ENCODE measurements around the gene SLMAP. TPM values are rescaled to one million over a fixed set of nuclear protein-coding genes. Genes with fewer than 3 reads are reported as not detected.

The SLMAP gene
- total RNA-seq, 4 donors from 2014 or later = 46.9 to 162 (median 67.9) TPM

GRCh38 chr3:57973715-57974477 is 217.8 kb downstream of the SLMAP start:
- Histone ChIP-seq H3K36me3 (no peaks in the 10 kb centered on the region), H3K27ac (no peak overlapping the region), H3K4me1 (peaks cover 12 to 55% (median 32%) of the 10 kb centered on the region in 3 donors), H3K27me3 (no peaks in the 10 kb centered on the region), H3K4me3 (no peak overlapping the region), H3K9me3 (no peaks in the 10 kb centered on the region)
- 94 to 95% methylated on average over 12 of the region's 13 CpGs for WGBS, 2 donors
- intact Hi-C loops (cut with DNase I) = no loop called here
- DNase-seq = no peak
- TF ChIP-seq, protein P1, sequence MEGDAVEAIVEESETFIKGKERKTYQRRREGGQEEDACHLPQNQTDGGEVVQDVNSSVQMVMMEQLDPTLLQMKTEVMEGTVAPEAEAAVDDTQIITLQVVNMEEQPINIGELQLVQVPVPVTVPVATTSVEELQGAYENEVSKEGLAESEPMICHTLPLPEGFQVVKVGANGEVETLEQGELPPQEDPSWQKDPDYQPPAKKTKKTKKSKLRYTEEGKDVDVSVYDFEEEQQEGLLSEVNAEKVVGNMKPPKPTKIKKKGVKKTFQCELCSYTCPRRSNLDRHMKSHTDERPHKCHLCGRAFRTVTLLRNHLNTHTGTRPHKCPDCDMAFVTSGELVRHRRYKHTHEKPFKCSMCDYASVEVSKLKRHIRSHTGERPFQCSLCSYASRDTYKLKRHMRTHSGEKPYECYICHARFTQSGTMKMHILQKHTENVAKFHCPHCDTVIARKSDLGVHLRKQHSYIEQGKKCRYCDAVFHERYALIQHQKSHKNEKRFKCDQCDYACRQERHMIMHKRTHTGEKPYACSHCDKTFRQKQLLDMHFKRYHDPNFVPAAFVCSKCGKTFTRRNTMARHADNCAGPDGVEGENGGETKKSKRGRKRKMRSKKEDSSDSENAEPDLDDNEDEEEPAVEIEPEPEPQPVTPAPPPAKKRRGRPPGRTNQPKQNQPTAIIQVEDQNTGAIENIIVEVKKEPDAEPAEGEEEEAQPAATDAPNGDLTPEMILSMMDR (IDR thresholded peaks at IDR 0.05) = no peak
- no peak for TF ChIP-seq POLR2A (IDR thresholded peaks at IDR 0.05)

DNA sequence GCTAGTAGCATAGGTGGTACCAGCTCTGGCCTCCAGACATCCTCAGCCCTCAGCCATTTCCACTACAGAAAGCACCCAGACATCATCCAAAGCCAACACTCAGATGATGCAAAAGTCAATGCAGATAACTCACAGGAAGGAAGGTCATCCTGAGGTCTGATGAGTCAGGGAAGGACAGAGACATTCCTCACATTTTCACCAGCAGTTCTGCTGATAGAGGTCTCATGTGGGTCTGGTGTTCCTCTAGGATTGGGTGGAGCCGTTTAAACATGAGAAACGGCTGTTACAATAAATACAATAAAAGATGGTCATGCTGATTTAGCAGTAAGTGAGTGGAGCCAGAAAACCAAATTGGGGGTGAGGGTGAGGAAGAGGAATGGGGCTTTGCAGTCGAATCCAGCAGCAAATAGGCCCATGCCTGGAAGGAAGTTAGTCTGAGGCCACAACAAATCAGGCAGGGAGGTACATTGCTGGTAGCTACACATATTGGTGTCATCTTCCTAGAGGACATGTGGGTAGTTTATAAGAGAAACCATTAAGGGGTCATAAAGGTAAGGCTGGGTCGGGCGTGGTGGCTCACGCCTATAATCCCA is 218.8 kb downstream of the SLMAP start:
- Histone ChIP-seq H3K9me3 (no peaks in the 10 kb centered on the region), H3K4me3 (no peak overlapping the region), H3K27ac (peak overlapping the region in 1 of 4 donors; percentile 7), H3K4me1 (peaks cover 7 to 51% (median 28%) of the 10 kb centered on the region in 3 donors), H3K36me3 (no peaks in the 10 kb centered on the region), H3K27me3 (no peaks in the 10 kb centered on the region)
- DNase-seq = no peak
- intact Hi-C loops (cut with DNase I) = no loop called here
- 49 to 60% methylated on average over 6 of the region's 6 CpGs for WGBS, 2 donors
- TF ChIP-seq, protein P1 (IDR thresholded peaks at IDR 0.05) = no peak
- no peak for TF ChIP-seq POLR2A (IDR thresholded peaks at IDR 0.05)

GRCh38 chr3:57977818-57978235 is 221.7 kb downstream of the SLMAP start:
- no peaks in the 10 kb centered on the region for H3K36me3 ChIP-seq
- no peaks in the 10 kb centered on the region for H3K9me3 ChIP-seq
- WGBS, 2 donors = 31 to 51% methylated on average over 4 of the region's 4 CpGs
- intact Hi-C loops (cut with DNase I) = no loop called here
- no peaks in the 10 kb centered on the region for H3K27me3 ChIP-seq
- H3K27ac ChIP-seq = no peak overlapping the region
- peaks cover 0 to 26% (median 6%) of the 10 kb centered on the region in 3 donors for H3K4me1 ChIP-seq
- no peak overlapping the region for H3K4me3 ChIP-seq
- no peak for DNase-seq
- TF ChIP-seq, protein P1 (IDR thresholded peaks at IDR 0.05) = no peak
- no peak for TF ChIP-seq POLR2A (IDR thresholded peaks at IDR 0.05)

DNA sequence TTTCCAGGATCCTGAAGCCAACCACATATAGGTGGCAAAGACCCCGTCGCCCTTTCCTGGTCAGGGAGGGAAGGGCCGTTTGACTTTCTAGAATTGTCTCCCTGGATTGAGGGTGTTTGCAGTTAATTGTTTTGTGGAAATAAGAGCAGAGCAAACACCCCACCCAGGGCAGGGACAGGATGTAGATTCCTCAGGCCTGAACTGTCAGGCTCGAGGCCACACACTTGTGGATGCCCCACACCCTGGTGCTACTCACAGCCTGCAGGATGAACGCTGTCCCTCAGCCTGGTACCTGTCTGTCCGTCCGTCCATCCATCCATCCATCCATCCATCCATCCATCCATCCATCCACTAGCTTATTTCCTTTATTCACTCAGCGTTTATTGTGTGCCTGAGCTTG is 222.2 kb downstream of the SLMAP start:
- no peak overlapping the region for H3K4me3 ChIP-seq
- no peak for TF ChIP-seq POLR2A (IDR thresholded peaks at IDR 0.05)
- TF ChIP-seq, protein P1 (IDR thresholded peaks at IDR 0.05) = no peak
- intact Hi-C loops (cut with DNase I) = no loop called here
- H3K4me1 ChIP-seq = peaks cover 4 to 26% (median 6%) of the 10 kb centered on the region in 3 donors
- WGBS, 2 donors = 55 to 73% methylated on average over 7 to 8 of the region's 8 CpGs
- peak overlapping the region in 1 of 4 donors; percentile 5 for H3K27ac ChIP-seq
- H3K27me3 ChIP-seq = no peaks in the 10 kb centered on the region
- no peak for DNase-seq
- no peaks in the 10 kb centered on the region for H3K9me3 ChIP-seq
- H3K36me3 ChIP-seq = no peaks in the 10 kb centered on the region

Other genes with a start within 250 kb of the SLMAP start
- under 1 TPM in 2 of 4 donors, not detected in 2; under 0.01 to 0.03 TPM for gene DNAH12, start 212.0 kb upstream of the SLMAP start, total RNA-seq
- gene PDE12, start 200.0 kb upstream of the SLMAP start, total RNA-seq = 10 to 100 TPM; 19.7 to 26.1 (median 23.7) TPM
- gene ARF4, start 159.0 kb upstream of the SLMAP start, total RNA-seq = 100 to 1,000 TPM in 2 of 4 donors, 10 to 100 TPM in 2; 65.1 to 113 (median 88.2) TPM
- 10 to 100 TPM; 18.6 to 36.0 (median 24.4) TPM for gene DENND6A, start 63.2 kb upstream of the SLMAP start, total RNA-seq